ENCODE data around the gene FBXL5. TPM values are rescaled to one million over a fixed set of nuclear protein-coding genes. Genes with fewer than 3 reads are reported as not detected.

The FBXL5 gene
- total and polyA plus RNA-seq, 9 of the 15 experiments (the other 6 are each of a cell fraction or from before 2014, with no cell fraction given) = 6.0 to 35.2 (median 22.1) TPM

- no peak for TF ChIP-seq ZBTB8A (IDR thresholded peaks at IDR 0.05; ENCODE audit: partially characterized antibody)
- TF ChIP-seq RBM15 (IDR thresholded peaks at IDR 0.05; ENCODE audit: insufficient read depth, low read length) = no peak
These were observed 69.1 kb downstream of the FBXL5 start (continued) for GRCh38 chr4:15586066-15586465.

DNA sequence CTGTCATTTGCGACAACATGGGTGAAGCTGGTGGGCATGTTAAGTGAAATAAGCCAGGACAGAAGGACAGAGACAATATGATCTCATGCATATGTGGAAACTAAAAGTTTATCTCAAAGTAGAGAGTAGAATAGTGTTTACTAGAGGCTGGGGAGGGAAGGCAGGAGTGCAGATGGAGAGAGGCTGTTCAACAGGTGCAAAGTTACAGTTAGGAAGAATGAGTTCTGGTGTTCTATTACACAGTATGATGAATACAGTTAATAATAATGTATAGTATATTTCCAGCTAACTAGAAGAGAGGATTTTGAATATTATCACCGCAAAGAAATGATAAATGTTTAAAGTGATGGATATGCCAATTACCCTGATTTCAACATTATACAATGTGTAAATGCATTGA lies 69.8 kb downstream of the FBXL5 start:
- intact Hi-C loops (cut with micrococcal nuclease) = no loop called here
- Histone ChIP-seq H3K9ac (ENCODE audit: insufficient read depth in 1 of 2, low read depth in 2 of 2, low read length in 2 of 2) (no peak overlapping the region), H3K27ac (ENCODE audit: extremely low read depth, low read depth, low read length) (no peak overlapping the region), H3K9me3 (replicated peaks; ENCODE audit: control insufficient read depth, insufficient read depth, low read depth, low read length) (no peaks in the 10 kb centered on the region), H3K4me3 (no peak overlapping the region), H3K27me3 (ENCODE audit: control insufficient read depth in 2 of 2, insufficient read depth in 2 of 2, low read length in 2 of 2) (no peaks in the 10 kb centered on the region), H3K4me2 (ENCODE audit: insufficient read depth, low read length) (no peak overlapping the region), H3K36me3 (ENCODE audit: control insufficient read depth, insufficient read depth, low read length) (no peaks in the 10 kb centered on the region), H2AFZ (ENCODE audit: low read depth, low read length) (no peak overlapping the region), H3K79me2 (ENCODE audit: control insufficient read depth, insufficient read depth, low read length) (no peaks in the 10 kb centered on the region), H3K9me1 (ENCODE audit: control insufficient read depth, insufficient read depth, low read length) (no peaks in the 10 kb centered on the region), H4K20me1 (replicated peaks; ENCODE audit: control insufficient read depth, insufficient read depth, low read length) (no peaks in the 10 kb centered on the region), H3K4me1 (replicated peaks in 1 of 2; ENCODE audit: control insufficient read depth in 2 of 2, insufficient read depth in 2 of 2, low read length in 2 of 2) (no peaks in the 10 kb centered on the region)
- no peak for ATAC-seq
- 23% methylated on average over 2 of the region's 2 CpGs for WGBS (ENCODE audit: insufficient coverage, low coverage, missing lambda C conversion rate)
- DNase-seq (ENCODE audit: extremely low read depth in 1 of 4, low spot score in 3 of 4) = no peak
- POLR2A ChIA-PET = no interaction called here
- in situ Hi-C loops (cut with MboI) = no loop called here
- CTCF ChIA-PET (ENCODE audit: low intra/inter-chr PET ratio) = no interaction called here
- FAIRE-seq = no peak
- BruUV-seq (replicated peaks) = no TSS peak
- TF ChIP-seq, protein P1, sequence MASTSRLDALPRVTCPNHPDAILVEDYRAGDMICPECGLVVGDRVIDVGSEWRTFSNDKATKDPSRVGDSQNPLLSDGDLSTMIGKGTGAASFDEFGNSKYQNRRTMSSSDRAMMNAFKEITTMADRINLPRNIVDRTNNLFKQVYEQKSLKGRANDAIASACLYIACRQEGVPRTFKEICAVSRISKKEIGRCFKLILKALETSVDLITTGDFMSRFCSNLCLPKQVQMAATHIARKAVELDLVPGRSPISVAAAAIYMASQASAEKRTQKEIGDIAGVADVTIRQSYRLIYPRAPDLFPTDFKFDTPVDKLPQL (IDR thresholded peaks at IDR 0.05; ENCODE audit: extremely low read depth, insufficient read length) = no peak
- TF ChIP-seq FOXJ3 (CRISPR knock-in tag; IDR thresholded peaks at IDR 0.05) (no peak), ELF2 (CRISPR knock-in tag; IDR thresholded peaks at IDR 0.05) (no peak), IRF1 (CRISPR knock-in tag; IDR thresholded peaks at IDR 0.05; ENCODE audit: borderline replicate concordance) (no peak), MTF1 (CRISPR knock-in tag; IDR thresholded peaks at IDR 0.05; ENCODE audit: borderline replicate concordance) (no peak), ZC3H4 (CRISPR knock-in tag; IDR thresholded peaks at IDR 0.05; ENCODE audit: borderline replicate concordance) (no peak), HMGXB4 (CRISPR knock-in tag; IDR thresholded peaks at IDR 0.05) (no peak), GTF2E2 (tag; IDR thresholded peaks at IDR 0.05) (no peak), SRF (CRISPR knock-in tag; IDR thresholded peaks at IDR 0.05) (no peak), TEAD1 (CRISPR knock-in tag; IDR thresholded peaks at IDR 0.05) (no peak), ZNF830 (CRISPR knock-in tag; IDR thresholded peaks at IDR 0.05) (no peak), PURB (CRISPR knock-in tag; IDR thresholded peaks at IDR 0.05; ENCODE audit: low read depth) (no peak), KDM2B (CRISPR knock-in tag; IDR thresholded peaks at IDR 0.05) (no peak), BRD4 (IDR thresholded peaks at IDR 0.05) (no peak), CBX3 (IDR thresholded peaks at IDR 0.05; ENCODE audit: borderline replicate concordance in 1 of 2, low read length in 2 of 2) (no peak)
- TF ChIP-seq, protein P2, sequence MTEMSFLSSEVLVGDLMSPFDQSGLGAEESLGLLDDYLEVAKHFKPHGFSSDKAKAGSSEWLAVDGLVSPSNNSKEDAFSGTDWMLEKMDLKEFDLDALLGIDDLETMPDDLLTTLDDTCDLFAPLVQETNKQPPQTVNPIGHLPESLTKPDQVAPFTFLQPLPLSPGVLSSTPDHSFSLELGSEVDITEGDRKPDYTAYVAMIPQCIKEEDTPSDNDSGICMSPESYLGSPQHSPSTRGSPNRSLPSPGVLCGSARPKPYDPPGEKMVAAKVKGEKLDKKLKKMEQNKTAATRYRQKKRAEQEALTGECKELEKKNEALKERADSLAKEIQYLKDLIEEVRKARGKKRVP (CRISPR knock-in tag; IDR thresholded peaks at IDR 0.05) = no peak
